Liver (tissue), 9 donors: Measurements from ENCODE around the gene SMYD3. TPM values are rescaled to one million over a fixed set of nuclear protein-coding genes. Genes with fewer than 3 reads are reported as not detected.

Experiments used
- DNase-seq: peaks from one replicate; pipeline ENCODE4 v3.0.0-alpha.2; 2017; ENCODE audit warnings: low spot score
- H3K27ac ChIP-seq, 2 donors: one replicate each; pipeline ENCODE4 v1.7.0; 2013; ENCODE audit warnings: inconsistent platforms in 2 of 2, low read length in 2 of 2, control low read depth in 1 of 2, low read depth in 1 of 2, mild to moderate bottlenecking in 1 of 2
- H3K27me3 ChIP-seq, 4 donors: one replicate each; pipeline versions ENCODE4 v1.6.1 to v1.7.0; 2013; ENCODE audit warnings: low read length in 3 of 4, inconsistent platforms in 1 of 4, mild to moderate bottlenecking in 1 of 4, moderate library complexity in 1 of 4; ENCODE audit not compliant: control insufficient read depth in 4 of 4, insufficient read depth in 4 of 4
- H3K36me3 ChIP-seq, 4 donors: one replicate each; pipeline versions ENCODE4 v1.6.1 to v1.7.0; 2013; ENCODE audit warnings: low read length in 3 of 4, mild to moderate bottlenecking in 3 of 4, low read depth in 1 of 4, moderate library complexity in 1 of 4; ENCODE audit not compliant: control insufficient read depth in 4 of 4, insufficient read depth in 3 of 4
- H3K4me1 ChIP-seq, 4 donors: one replicate each; pipeline versions ENCODE4 v1.6.1 to v1.7.0; 2013; ENCODE audit warnings: low read length in 3 of 4, mild to moderate bottlenecking in 3 of 4, moderate library complexity in 1 of 4; ENCODE audit not compliant: control insufficient read depth in 4 of 4, insufficient read depth in 4 of 4
- H3K4me3 ChIP-seq, 3 donors: one replicate each; pipeline versions ENCODE4 v1.6.1 to v1.7.0; 2013; ENCODE audit warnings: low read length in 3 of 3, control low read depth in 1 of 3, low read depth in 1 of 3, mild to moderate bottlenecking in 1 of 3
- H3K9ac ChIP-seq, 2 donors: one replicate each; pipeline ENCODE4 v1.7.0; 2013; ENCODE audit warnings: low read length in 2 of 2, mild to moderate bottlenecking in 2 of 2, moderate library complexity in 2 of 2, control low read depth in 1 of 2, low read depth in 1 of 2
- H3K9me3 ChIP-seq, 4 donors: one replicate each; pipeline versions ENCODE4 v1.6.1 to v1.7.0; 2013; ENCODE audit warnings: low read length in 3 of 4; ENCODE audit not compliant: control insufficient read depth in 4 of 4
- CTCF ChIP-seq: fragments of 150-350 bp; IDR thresholded peaks from 2 replicates; pipeline ENCODE4 v1.5.1; 2017; ENCODE audit warnings: improper control_type of control experiment, low read depth, low read length; ENCODE audit not compliant: missing input control
- EGR1 ChIP-seq, 2 donors: IDR thresholded peaks; 2 replicates each; pipeline ENCODE4 v1.6.1; 2016 to 2018; ENCODE audit warnings: antibody characterized with exemption in 2 of 2, low read depth in 2 of 2
- FOXA1 ChIP-seq: IDR thresholded peaks from 2 replicates; pipeline ENCODE4 v1.6.1; 2016; ENCODE audit warnings: antibody characterized with exemption
- FOXA2 ChIP-seq: IDR thresholded peaks from 2 replicates; pipeline ENCODE4 v1.6.1; 2016; ENCODE audit warnings: antibody characterized with exemption
- GABPA ChIP-seq, 2 donors: IDR thresholded peaks in 1 of 2; conservative IDR thresholded peaks in 1 of 2; 2 replicates each; pipeline ENCODE4 v1.6.1; 2016; ENCODE audit warnings: antibody characterized with exemption in 2 of 2, mild to moderate bottlenecking in 1 of 2, moderate library complexity in 1 of 2
- HNF4A ChIP-seq, 2 donors: conservative IDR thresholded peaks; 2 replicates each; pipeline ENCODE4 v1.6.1; 2016; ENCODE audit warnings: antibody characterized with exemption in 2 of 2, mild to moderate bottlenecking in 2 of 2
- HNF4G ChIP-seq: IDR thresholded peaks from 2 replicates; pipeline ENCODE4 v1.6.1; 2016; ENCODE audit warnings: antibody characterized with exemption
- JUND ChIP-seq, 2 donors: IDR thresholded peaks; 2 replicates each; pipeline ENCODE4 v1.6.1; 2016; ENCODE audit warnings: antibody characterized with exemption in 2 of 2
- NR2F2 ChIP-seq: IDR thresholded peaks from 2 replicates; pipeline ENCODE4 v1.6.1; 2016; ENCODE audit warnings: antibody characterized with exemption
- REST ChIP-seq: IDR thresholded peaks from 2 replicates; pipeline ENCODE4 v1.6.1; 2016; ENCODE audit warnings: antibody characterized with exemption, mild to moderate bottlenecking
- RXRA ChIP-seq, 2 donors: IDR thresholded peaks; 2 replicates each; pipeline ENCODE4 v1.6.1; 2017 to 2018; ENCODE audit warnings: antibody characterized with exemption in 2 of 2, mild to moderate bottlenecking in 1 of 2
- ZBTB33 ChIP-seq: IDR thresholded peaks from 2 replicates; pipeline ENCODE4 v1.6.1; 2016; ENCODE audit warnings: antibody characterized with exemption
- WGBS: extraction: QIAGEN DNeasy Blood & Tissue Kit; methylation state at CpG from one replicate; pipeline ENCODE4 v1.1.7; 2013; 5-methylcytosine and 5-hydroxymethylcytosine counted together
- polyA plus RNA-seq, 2 donors: library from polyadenylated mRNA; stranded (reverse) in 1 of 2; unstranded in 1 of 2; fragments of 200-250 nt in 1 of 2; fragments of >200 nt in 1 of 2; fragmentation: Nextera tagmentation in 1 of 2; extraction: Ambion mirVana in 1 of 2; gene quantifications; one replicate each; pipeline versions ENCODE4 v1.2.1 to v1.2.3, GENCODE V29; 2013 to 2015
- total RNA-seq, 2 donors: library from RNA; depleted of rRNA; stranded (reverse); fragments of >200 nt; gene quantifications; one replicate each; pipeline ENCODE4 v1.2.3, GENCODE V29; 2014
- TF ChIP-seq, protein P1 (sequence below): IDR thresholded peaks from 2 replicates; pipeline ENCODE4 v1.6.1; 2016; ENCODE audit warnings: antibody characterized with exemption
- TF ChIP-seq, protein P2 (sequence below): IDR thresholded peaks from 2 replicates; pipeline ENCODE4 v1.6.1; 2016; ENCODE audit warnings: antibody characterized with exemption
- donor health status: healthy.
- donor health status: healthy.
- donor health status: healthy.
- donor health status: healthy.
- donor health status: healthy.

Gene SMYD3
- total and polyA plus RNA-seq, 4 donors = 3.1 to 9.1 (median 8.0) TPM

DNA sequence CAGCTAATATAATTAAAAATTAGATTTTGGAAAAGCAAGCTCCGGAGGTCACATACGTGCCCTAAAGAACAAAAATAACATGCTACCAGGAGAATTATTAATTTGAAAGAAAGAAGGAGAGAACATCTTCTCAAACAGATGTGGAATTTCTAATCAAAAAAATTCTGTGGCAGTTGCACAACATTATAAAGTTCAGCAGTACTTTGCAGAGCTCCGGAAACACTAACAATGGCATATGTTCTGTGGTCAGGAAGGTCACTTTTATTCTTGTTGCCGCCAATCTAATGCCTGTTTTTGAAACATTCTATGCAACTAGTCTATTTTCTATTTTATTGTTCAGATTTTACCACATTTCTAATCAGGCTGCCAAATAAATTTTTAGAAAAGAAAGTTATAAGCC, 186.8 kb downstream of the SMYD3 start:
- Histone ChIP-seq H3K4me3 (no peak overlapping the region), H3K4me1 (no peaks in the 10 kb centered on the region), H3K36me3 (no peaks in the 10 kb centered on the region), H3K9ac (no peak overlapping the region), H3K27ac (no peak overlapping the region), H3K9me3 (no peaks in the 10 kb centered on the region), H3K27me3 (no peaks in the 10 kb centered on the region)
- WGBS = 70% methylated on average over 4 of the region's 4 CpGs
- no peak for DNase-seq
- TF ChIP-seq, protein P1, sequence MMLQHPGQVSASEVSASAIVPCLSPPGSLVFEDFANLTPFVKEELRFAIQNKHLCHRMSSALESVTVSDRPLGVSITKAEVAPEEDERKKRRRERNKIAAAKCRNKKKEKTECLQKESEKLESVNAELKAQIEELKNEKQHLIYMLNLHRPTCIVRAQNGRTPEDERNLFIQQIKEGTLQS = no peak
- TF ChIP-seq NR2F2 (peak; percentile 83), FOXA2 (no peak), CTCF (no peak)

GRCh38 chr1:246319083-246319714, 187.9 kb downstream of the SMYD3 start:
- Histone ChIP-seq H3K4me3 (no peak overlapping the region), H3K9ac (no peak overlapping the region), H3K27me3 (no peaks in the 10 kb centered on the region), H3K36me3 (no peaks in the 10 kb centered on the region), H3K27ac (no peak overlapping the region), H3K9me3 (no peaks in the 10 kb centered on the region), H3K4me1 (no peaks in the 10 kb centered on the region)
- TF ChIP-seq RXRA (IDR thresholded peaks at IDR 0.05) = no peak
- TF ChIP-seq, protein P2, sequence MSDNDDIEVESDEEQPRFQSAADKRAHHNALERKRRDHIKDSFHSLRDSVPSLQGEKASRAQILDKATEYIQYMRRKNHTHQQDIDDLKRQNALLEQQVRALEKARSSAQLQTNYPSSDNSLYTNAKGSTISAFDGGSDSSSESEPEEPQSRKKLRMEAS = no peak
- no peak for TF ChIP-seq EGR1 (IDR thresholded peaks at IDR 0.05; ENCODE audit: low read depth in 2 of 2)
- TF ChIP-seq GABPA (IDR thresholded peaks at IDR 0.05 in 1 of 2, conservative IDR thresholded peaks at IDR 0.05 in 1 of 2) = no peak
- no peak for TF ChIP-seq HNF4A (conservative IDR thresholded peaks at IDR 0.05)
- TF ChIP-seq ZBTB33 = no peak
- no peak for TF ChIP-seq NR2F2
- no peak for TF ChIP-seq REST
- TF ChIP-seq JUND (IDR thresholded peaks at IDR 0.05) = no peak
- TF ChIP-seq CTCF = no peak
- no peak for TF ChIP-seq HNF4G
- no peak for TF ChIP-seq FOXA1
- DNase-seq = no peak
- 91% methylated on average over 5 of the region's 5 CpGs for WGBS
